Measurements from ENCODE around the gene LRRC52.

DNA sequence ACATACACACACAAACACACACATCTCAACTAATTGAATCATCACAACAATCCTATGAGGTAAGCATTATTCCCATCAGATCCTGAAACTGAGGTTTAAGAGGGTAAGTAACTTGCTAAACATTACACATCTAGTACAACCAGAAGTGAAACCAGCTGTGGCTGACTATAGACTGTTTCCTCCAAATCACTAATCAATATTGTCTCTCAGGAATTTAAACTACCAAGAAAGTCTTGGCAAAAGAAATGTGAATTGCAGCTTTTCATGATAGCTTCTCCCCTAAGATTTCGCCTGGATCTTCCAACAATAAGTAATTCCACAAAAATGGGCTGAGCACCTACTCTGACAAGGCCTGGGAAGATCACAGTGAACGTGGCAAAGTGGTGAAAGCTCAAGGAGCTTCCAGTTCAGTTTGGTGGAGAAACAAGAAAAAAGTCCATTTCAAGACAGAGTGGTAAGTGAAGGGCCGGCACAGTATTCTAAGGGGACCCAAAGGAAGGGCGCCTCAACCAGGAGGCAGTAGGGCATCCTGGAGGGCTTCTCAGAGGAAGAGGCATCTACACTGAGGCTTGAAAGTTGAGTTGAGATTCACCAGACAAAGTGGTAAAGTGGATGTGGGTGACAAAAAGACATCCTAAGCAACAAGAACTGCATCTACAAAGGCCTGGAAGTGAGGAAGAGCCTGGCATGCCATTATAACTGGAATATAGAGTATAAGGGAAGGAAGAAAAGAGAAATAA lies 22.1 kb downstream of the LRRC52 start:
- no peak for TF ChIP-seq SAP30 (IDR thresholded peaks at IDR 0.05; ENCODE audit: borderline replicate concordance, insufficient read depth, low read depth, low read length, poor library complexity, severe bottlenecking)
- TF ChIP-seq HDAC2 (IDR thresholded peaks at IDR 0.05): no peak
- TF ChIP-seq, protein P1, sequence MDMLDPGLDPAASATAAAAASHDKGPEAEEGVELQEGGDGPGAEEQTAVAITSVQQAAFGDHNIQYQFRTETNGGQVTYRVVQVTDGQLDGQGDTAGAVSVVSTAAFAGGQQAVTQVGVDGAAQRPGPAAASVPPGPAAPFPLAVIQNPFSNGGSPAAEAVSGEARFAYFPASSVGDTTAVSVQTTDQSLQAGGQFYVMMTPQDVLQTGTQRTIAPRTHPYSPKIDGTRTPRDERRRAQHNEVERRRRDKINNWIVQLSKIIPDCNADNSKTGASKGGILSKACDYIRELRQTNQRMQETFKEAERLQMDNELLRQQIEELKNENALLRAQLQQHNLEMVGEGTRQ (CRISPR knock-in tag; IDR thresholded peaks at IDR 0.05): no peak
- TF ChIP-seq, protein P2, sequence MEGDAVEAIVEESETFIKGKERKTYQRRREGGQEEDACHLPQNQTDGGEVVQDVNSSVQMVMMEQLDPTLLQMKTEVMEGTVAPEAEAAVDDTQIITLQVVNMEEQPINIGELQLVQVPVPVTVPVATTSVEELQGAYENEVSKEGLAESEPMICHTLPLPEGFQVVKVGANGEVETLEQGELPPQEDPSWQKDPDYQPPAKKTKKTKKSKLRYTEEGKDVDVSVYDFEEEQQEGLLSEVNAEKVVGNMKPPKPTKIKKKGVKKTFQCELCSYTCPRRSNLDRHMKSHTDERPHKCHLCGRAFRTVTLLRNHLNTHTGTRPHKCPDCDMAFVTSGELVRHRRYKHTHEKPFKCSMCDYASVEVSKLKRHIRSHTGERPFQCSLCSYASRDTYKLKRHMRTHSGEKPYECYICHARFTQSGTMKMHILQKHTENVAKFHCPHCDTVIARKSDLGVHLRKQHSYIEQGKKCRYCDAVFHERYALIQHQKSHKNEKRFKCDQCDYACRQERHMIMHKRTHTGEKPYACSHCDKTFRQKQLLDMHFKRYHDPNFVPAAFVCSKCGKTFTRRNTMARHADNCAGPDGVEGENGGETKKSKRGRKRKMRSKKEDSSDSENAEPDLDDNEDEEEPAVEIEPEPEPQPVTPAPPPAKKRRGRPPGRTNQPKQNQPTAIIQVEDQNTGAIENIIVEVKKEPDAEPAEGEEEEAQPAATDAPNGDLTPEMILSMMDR (IDR thresholded peaks at IDR 0.05 in 2 of 3, conservative IDR thresholded peaks at IDR 0.05 in 1 of 3; ENCODE audit: insufficient read depth in 2 of 3, low read depth in 1 of 3, low read length in 3 of 3): no peak
- no peak for TF ChIP-seq POLR2AphosphoS5 (IDR thresholded peaks at IDR 0.05; ENCODE audit: control insufficient read depth, insufficient read depth, low read depth, low read length)
- TF ChIP-seq, protein P3, sequence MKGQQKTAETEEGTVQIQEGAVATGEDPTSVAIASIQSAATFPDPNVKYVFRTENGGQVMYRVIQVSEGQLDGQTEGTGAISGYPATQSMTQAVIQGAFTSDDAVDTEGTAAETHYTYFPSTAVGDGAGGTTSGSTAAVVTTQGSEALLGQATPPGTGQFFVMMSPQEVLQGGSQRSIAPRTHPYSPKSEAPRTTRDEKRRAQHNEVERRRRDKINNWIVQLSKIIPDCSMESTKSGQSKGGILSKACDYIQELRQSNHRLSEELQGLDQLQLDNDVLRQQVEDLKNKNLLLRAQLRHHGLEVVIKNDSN (CRISPR knock-in tag; IDR thresholded peaks at IDR 0.05): no peak
- TF ChIP-seq CTBP1 (IDR thresholded peaks at IDR 0.05; ENCODE audit: borderline replicate concordance): no peak
- no peak for TF ChIP-seq ARID2 (IDR thresholded peaks at IDR 0.05)
- no peak for TF ChIP-seq ETV6 (IDR thresholded peaks at IDR 0.05; ENCODE audit: borderline replicate concordance in 1 of 2, low read depth in 2 of 2, low read length in 1 of 2)
- no peak for TF ChIP-seq ETV6 (CRISPR knock-in tag; IDR thresholded peaks at IDR 0.05; ENCODE audit: borderline replicate concordance)
- no peak for TF ChIP-seq EZH2 (IDR thresholded peaks at IDR 0.05; ENCODE audit: borderline replicate concordance, low read depth, low read length)
- TF ChIP-seq BHLHE40 (IDR thresholded peaks at IDR 0.05; ENCODE audit: low read length): no peak
